NCI-H2171 (cell line): ENCODE measurements around the gene NSMF.
A peak's percentile ranks its signal among the peaks of the same experiment; 100 is the strongest.
"Not testable (repeated sequence)": the region's sequence is repeated elsewhere in the genome, so short reads cannot be mapped to it uniquely, and the experiment has no call there.

Source experiments
- DNase-seq: peaks from one replicate; lab custom pipeline; 2025; lab: John Stamatoyannopoulos, UW

The NSMF gene

DNA sequence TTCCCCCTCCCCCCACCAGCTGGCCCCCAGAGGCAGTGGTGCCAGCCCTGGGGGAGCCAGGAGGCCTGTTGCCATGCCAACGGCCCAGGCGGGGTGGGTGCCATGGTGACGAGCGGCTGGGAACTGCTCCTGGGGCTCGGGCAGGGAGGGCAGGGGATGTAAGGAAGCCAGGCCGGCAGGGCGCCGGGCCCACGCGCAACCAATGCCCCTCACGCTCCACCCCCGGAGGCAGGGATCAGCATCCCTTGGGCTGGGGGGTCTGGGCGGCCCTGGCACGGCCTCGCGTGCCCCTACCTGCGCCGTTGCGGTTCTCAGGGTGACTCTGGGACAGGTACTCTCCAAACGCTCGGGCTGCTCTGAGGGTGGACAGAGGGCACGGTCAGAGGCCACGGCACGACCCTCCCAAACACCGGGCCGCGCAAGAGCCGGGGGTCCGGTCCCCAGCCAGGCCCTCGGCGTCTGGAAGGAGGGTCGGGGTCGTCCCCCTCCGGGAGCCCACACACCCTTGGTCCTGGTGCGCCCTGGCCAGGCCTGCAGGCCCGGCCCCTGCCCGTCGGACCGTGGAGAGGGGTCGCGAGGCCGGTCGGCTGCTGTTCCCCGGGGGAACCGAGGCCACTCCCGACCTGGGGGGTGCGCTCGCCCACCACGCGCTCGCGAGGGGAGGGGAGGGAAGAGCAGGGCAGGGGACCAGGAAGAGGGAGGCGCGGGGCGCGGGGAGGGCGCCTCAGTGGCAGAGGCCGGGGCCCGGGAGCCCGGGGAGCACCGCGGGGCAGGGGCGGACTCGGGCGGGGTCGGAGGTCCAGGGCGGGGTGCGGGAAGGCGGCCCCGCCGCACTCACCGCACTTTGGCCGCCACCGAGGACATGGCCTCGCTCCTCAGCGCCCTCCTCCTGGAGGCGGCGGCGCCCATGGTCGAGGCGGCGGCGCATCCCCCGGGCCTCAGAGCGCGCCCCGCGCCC is 661 bp downstream of the NSMF start:
- DNase-seq: peak; percentile 92

DNA sequence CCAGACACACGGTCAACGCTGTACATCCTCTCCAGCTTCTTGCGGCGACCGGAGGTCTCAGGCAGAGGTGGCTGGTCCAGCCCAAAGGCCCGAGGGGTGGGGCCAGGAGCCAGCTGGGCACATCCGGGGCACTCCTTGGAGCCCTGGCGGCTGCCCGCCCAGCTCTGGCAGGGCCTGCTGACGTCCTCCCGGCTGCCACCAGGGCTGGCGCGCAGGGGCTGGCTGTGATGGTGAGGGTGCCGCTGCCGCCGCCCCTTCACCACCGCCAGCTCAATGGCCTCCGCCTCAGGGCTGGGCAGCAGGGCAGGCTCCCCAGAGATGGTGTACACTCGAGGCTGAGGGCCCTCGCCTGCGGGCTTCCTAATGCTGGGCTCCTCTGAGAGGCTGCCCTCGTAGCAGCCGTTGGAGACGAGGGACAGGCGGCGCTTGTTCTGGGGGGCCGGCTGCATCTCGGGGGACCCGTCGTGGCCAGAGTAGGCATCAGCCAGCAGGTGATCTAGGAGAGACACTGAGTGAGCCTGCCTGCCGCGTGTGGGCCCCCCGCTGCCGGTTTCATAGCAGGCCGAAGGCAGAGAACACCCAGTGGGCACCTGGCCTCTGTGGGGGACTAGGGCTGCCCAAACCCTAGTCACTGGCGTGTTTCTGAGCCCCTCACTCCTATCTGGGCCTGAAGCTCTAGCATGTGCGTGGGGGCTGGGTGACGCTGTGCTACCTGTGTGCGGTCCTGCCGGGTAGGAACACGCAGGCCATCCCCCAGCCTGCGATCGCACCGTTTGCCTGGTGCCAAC is 1.5 kb downstream of the NSMF start:
- DNase-seq: no peak

DNA sequence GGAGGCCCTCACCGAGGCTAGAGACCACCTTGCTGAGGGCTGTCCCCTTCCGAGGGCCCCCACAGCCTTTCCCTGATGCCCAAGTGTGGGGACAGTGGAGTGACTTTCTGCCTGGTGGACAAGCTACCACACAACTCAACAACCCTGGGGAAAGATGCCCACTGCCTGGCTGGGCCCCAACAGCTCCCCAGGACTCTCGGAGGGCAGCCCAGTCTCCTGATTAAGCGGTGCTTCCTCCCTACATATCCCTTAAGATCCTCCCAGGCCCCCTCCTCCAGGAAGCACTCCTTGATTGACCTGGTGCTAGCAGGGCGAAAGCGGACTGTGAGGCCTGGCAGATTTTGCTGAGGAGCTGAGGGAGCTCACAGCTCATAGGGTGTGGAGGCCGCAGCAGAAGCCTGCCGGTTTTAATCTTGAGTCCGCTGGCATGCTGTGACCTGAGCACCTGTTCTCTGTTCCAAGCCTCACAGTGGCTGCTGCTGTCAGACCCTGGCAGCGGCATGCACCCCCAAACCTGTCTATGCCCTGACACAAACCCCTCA is 2.2 kb downstream of the NSMF start:
- no peak for DNase-seq

DNA sequence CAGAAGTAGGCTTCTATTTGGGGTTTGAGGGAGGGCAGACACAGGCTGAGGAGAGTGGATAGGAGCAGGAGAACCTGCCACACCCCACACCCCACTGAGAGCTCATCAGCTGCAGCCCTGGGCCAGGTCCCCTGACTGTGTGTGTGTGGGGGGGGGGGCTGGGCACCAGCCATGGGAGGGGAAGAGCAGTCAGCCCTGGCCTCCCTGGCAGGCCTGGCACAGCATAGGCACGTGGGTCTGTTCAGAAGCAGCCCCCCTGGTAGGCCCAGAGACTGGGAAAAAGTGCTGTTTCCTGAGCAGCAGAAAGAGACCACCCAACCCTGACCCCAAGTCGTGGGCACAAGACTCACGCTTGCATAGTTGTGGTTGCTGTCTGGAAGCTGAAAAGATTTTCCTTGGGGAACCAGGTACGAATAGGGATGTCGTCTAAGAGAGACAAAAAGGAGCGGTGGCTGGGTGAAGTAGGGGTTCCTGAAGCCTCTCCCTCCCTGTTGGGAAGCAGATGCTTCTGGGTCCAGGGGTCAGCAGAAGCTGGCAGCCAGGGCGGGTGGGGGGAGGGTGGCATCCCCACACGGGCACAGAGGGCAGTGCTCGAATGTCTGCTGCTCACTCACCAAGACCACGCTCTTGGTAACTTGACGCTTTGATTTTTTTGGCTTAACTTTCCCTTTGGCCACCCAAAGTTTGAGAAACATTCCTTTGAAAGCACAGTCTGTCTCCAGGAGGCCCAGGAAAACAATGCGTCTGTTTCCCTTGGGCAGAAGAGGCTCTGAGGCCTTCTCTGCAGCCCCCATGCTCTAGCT is 2.9 kb downstream of the NSMF start:
- DNase-seq: no peak

DNA sequence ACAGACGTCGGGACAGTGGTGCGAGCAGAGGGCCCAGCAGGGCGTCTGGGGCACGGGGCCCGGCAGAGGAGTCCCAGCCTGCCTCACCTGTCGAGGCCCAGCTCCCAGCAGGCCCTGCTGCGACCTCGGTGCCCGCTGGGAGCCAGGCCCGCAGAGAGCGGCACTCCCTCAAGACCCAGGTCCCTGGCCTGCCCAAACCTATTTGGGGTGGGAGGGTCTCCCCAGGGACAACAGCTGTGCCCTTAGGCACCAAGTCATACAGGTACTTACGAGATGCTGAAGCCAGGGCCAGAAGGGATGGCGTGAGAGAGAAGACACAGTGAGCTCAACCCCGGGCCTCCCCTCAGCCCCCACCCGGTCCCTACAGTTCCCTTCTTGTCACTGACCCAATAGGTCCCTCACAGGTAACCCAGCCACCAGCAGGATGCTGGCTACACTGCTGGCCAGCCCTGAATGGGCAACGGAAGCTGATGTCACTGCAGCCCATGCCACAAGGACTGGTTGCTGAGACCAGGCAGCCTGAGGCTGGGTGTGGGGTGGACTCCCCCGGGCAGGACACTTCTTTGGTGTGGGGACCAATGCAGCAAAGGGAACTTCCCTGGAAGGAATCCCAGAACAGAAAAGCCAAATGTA is 3.7 kb downstream of the NSMF start:
- DNase-seq: no peak

DNA sequence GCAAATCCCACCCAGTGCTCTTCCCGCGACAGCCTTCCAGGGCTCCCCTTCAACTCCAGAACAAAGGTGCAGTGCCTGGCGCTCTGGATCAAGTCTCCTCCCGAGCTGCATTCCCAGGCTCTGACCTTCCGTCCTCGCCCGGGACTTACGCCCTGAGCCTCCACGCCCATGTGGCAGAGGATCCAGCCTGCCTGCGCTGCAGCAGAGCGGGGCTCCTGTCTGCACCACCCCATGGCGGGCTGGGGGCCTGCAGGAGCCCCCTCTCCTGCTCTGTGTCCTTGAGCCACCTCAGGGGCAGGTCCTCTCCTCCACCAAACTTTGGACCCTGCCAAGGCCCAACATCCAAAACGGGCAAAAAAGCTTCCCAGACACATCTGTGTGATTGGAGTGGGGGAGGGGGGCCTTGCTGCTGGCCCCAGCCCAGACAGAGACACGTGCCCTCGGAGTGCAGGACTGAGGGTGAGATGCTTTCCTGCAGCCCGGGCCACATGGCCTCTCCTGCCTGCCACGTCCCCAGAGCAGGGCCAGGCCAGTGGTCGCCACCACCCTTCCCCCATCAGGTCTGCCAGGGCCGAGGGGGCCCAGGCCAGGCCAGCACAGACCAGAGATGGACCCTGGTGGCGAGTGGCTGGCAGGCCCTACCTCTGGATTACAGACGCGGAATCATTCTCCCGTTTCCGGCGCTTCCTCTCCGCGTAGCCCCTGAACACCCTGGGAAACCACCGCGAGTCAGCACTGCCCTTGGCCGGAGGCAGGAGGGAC is 4.4 kb downstream of the NSMF start:
- DNase-seq: no peak

DNA sequence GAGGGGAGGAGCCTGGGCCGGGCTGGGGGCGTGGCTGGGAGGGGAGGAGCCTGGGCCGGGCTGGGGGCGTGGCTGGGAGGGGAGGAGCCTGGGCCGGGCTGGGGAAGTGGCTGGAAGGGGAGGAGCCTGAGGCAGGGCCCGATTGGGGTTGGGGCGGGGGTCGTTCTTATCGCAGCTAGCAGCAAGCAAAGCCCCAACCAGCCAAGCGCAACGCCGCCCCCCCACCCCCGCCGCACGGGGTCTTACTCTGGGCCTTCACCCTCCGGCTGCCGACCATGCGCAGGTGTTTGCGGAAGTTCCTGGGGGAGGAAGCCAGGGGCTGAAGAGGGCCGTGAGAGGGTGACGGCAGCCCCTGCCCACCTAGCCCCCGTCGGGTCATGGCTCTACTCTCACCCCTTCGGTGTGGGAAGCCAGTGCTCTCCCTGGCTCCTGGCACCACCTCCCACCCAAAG is 5.0 kb downstream of the NSMF start:
- DNase-seq: no peak

DNA sequence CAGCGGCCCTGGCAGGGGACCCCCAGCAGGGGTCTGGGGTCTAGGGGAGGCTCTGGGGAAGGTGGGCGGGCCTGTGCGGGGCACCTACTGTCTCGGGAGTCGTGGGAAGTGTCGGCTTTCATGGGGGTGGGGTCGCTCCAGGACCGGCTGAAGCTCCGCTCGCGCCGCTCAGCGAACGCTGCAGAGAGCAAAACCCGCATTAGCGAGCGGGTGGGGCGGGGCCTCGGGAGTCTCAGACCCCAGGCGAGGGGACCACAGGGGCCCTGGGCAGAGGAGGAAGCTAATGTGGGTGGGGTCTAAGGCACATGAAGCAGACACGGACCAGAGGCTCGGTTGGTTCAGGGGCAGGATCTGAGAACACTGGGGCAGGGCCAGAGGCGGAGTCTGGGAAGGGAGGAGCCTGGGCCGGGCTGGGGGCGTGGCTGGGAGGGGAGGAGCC is 5.5 kb downstream of the NSMF start:
- DNase-seq: no peak

DNA sequence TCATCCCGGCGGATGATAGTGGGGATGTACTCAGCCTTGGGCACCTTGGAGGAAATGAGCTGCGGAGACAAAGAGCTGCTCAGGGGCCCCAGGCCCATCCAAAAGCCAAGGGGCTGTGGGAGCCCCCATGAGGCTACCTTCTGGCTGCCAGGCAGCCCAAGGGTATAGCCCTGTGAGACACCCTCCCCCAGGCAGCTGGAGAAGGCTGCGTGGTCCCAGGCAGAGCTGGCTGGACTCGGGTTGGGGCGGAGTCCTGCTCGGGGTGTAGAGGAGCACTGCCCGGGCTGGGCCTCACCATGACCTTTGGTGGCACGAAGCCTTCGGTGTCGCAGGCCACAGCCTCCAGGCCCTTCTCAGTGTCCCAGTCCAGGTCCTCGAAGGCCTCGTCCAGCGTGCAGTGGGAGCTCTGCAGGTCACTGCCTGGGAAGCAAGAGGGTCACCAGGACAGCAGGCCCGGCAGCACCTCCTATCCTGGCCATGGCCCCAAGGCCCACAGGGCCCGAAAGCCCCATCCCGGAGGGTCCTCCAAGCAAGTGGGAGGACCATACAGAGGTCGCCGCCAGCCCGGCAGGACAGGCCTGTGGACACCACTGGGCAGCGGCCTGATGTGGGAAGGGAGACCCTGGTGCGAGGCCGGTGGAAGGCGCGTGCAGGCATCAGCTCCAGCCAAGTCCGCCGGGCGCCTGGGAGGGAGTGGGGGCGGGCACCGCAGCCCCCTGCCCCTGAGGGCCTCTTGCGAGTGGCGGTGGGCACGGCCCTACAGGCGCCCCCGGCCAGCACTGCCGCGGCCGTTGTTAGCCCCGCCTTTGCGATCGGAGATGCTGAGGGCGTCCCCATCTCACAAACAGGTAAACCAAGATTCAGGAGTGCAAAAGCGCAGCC is 6.1 kb downstream of the NSMF start:
- no peak for DNase-seq

DNA sequence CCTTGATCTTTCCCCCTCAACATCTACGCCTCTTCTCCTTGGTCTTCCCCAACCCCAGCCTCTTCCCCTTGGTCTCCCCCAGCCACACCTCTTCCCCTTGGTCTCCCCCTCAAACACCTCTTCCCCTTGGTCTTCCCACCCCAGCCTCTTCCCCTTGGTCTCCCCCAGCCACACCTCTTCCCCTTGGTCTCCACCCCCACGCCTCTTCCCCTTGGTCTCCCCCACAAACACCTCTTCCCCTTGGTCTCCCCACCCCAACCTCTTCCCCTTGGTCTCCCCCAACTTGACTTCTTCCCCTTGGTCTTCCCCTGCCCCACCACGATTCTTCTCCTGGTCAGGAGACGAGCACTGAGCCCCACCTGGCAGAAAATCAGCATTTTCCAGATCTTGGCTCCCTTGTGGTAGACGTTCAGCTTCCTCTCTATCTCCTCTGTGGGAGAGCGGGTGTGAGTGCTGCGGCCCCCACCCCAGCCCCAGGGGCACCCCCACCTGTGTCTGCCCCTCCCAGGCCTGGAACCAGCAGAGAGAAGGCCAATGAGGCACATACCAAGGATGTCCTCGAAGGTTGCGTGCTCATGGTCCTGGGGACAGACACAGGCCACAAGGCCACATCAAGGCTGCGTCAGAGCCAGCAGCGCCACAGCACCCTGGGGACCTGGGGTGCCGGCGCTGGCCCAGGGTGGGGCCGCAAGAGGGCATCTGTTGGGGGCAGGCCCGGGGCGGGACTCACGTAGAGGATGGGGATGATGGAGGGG is 7.0 kb downstream of the NSMF start:
- no peak for DNase-seq

DNA sequence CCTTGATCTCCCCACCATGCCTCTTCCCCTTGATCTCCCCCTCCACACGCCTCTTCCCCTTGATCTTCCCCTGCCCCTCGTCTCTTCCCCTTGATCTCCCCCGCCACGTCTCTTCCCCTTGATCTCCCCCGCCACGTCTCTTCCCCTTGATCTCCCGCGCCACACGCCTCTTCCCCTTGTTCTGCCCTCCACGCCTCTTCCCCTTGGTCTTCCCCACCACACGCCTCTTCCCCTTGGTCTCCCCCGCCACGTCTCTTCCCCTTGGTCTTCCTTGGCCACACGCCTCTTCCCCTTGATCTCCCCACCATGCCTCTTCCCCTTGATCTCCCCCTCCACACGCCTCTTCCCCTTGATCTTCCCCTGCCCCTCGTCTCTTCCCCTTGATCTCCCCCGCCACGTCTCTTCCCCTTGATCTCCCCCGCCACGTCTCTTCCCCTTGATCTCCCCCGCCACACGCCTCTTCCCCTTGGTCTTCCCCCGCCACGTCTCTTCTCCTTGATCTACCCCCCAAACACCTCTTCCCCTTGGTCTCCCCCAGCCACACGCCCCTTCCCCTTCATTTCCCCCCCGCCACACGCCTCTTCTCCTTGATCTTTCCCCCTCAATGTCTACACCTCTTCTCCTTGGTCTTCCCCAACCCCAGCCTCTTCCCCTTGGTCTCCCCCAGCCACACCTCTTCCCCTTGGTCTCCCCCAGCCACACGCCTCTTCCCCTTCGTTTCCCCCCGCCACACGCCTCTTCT is 7.7 kb downstream of the NSMF start:
- DNase-seq: not testable (repeated sequence)

DNA sequence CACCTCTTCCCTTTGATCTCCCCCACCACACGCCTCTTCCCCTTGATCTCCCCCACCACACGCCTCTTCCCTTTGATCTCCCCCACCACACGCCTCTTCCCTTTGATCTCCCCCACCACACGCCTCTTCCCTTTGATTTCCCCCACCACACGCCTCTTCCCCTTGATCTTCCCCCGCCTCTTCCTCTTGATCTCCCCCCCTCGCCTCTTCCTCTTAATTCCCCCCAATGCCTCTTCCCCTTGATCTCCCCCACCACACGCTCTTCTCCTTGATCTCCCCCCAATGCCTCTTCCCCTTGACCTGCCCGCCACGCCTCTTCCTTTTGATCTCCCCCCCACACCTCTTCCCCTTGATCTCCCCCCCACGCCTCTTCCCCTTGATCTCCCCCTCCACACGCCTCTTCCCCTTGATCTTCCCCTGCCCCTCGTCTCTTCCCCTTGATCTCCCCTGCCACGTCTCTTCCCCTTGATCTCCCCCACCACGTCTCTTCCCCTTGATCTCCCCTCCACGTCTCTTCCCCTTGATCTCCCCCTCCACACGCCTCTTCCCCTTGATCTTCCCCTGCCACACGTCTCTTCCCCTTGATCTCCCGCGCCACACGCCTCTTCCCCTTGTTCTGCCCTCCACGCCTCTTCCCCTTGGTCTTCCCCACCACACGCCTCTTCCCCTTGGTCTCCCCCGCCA is 8.5 kb downstream of the NSMF start:
- not testable (repeated sequence) for DNase-seq

DNA sequence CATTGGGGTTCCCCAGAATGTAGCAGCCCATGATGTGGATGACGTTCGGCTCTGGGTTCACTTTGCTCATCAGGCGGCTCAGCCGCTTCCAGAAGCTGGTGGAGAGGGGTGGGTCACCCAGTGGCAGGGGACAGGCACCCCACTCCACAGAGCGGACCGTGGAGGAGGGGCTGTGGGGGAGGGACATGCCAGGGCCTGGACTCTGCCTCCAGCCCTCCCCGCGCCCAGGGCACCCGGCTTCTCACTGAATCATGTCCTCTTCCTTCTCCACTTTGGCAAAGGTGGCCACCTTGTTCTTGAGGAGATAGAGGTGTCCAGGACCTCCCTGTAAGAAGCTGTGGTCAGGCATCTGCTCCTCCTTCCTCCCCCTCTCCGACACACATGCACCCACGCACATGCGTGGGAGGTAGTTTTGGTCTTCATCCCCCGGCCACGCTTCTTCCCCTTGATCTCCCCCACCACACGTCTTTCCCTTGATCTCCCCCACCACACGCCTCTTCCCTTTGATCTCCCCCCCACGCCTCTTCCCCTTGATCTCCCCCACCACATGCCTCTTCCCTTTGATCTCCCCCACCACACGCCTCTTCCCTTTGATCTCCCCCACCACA is 9.1 kb downstream of the NSMF start:
- DNase-seq: no peak

DNA sequence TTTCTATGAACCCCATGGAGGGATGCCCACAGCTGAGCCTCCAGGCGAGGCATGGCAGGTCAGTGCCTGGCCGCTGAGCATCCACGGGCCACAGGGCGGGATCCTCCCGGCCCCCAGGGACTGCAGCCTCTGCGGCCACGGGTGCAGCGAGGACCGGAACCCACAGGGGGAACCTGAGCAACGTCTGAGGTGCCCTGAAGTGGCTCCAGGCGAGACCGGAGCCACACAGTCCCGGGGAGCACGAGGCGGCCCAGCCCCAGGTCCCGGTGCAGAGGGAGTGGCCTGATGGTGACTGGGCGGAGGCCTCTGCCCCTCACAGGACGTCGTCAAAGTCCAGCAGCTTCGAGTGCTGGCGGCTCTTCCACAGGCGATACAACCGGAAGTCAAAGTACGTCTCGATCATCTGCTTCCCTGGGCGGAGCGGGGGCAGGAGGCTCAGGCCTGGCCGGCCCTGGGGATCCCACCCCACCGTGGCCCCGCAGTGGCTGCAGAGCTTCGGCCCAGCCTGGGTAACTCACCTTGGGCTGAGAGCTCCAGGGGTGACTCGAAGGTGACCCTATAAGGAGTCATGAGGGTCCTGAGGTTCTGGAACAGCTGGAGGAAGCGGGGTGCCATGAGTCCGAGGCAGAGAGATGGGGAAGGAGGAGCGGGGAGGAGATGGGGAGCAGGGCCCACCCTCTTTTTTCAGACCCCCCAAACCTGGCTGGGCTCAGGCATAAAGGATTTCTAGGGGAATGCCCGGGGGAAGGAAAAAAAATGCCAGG is 9.9 kb downstream of the NSMF start:
- DNase-seq: no peak

DNA sequence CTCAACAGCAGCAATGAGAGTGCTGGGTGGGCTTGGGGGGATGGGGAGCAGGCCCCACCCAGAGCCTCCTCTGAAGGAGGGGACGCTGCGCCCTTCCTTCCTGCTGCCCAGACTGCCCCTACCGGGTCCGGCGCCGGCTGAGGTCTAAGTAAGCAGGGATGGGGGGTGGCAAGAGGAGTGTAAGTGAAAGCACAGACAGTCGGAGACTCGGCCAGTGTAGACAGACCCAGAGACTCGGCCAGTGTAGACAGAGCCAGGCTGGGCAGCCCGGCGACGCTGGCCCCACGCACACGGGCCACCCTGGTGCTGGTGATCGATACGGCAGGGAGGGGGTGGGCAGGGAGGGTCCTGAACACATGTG is 10.6 kb downstream of the NSMF start:
- DNase-seq: no peak
